Endothelial cell of coronary artery (primary cell): ENCODE results near the gene RDH12. TPM values are rescaled to one million over a fixed set of nuclear protein-coding genes. Genes with fewer than 3 reads are reported as not detected.

Experiments
- total RNA-seq: library from RNA; depleted of rRNA; stranded (reverse); fragments of >200 nt; gene quantifications from 2 replicates; pipeline ENCODE4 v1.2.3, GENCODE V29; 2014

The RDH12 gene
- not detected in 2 replicates for total RNA-seq

GRCh38 chr14:67701492-67701891 lies at the start of gene RDH12:
Gene RDH12, plus strand, starts transcription at chr14:67701886. Its CDS starts 20,757 bp downstream, at chr14:67722643.

GRCh38 chr14:67674480-67675218 lies 27.0 kb upstream of the RDH12 start, which contains the start of gene VTI1B:
Gene VTI1B, minus strand, starts transcription at chr14:67674632. Its CDS starts 143 bp downstream, at chr14:67674489.

DNA sequence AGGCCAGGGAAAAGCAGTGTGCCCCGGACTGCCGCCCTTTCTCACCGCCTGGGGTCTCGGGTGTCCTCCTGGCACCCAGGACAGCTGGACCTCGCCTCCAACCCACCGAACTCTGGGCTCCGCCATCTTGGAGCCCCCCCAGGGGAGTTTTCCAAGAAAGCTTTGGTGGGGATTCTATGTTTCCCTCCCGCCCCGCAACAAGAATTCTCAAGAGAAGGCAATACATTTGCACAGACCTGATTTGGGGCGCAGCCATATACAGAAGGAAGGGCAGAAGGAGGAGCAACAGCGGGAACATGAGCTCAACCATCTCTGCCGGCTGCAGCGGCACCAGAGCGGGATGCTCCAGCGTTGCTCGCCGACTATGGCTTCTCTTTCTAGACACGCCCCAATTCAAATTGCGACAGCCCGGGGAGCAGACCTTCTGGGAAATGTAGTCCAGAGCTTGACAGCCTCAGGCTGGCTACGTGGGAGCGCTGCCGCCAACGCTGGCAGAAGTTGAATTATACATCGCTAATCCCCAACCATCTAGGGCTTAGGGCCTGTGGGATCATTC lies 6.2 kb upstream of the RDH12 start, which contains the start of gene RDH11:
RDH11 (minus strand) TSS at position 371 of the 556 bp plus-strand sequence; CDS start at position 310, 61 bp downstream.

Other genes starting within 250 kb of the RDH12 start
- gene TMEM229B, start 213.2 kb upstream of the RDH12 start, total RNA-seq: under 0.01 and 0.19 TPM in 2 replicates
- 0.27 and 0.38 TPM in 2 replicates for gene PLEKHH1, start 168.6 kb upstream of the RDH12 start, total RNA-seq
- gene PIGH, start 101.6 kb upstream of the RDH12 start, total RNA-seq: 6.8 and 8.0 TPM in 2 replicates
- 15.1 and 22.9 TPM in 2 replicates for gene ARG2, start 82.0 kb upstream of the RDH12 start, total RNA-seq
- gene VTI1B, start 27.3 kb upstream of the RDH12 start, total RNA-seq: 51.8 and 75.7 TPM in 2 replicates
- 74.2 and 84.0 TPM in 2 replicates for gene RDH11, start 6.1 kb upstream of the RDH12 start, total RNA-seq
- 13.4 and 15.3 TPM in 2 replicates for gene ZFYVE26, start 114.7 kb downstream of the RDH12 start, total RNA-seq
- 11.4 and 12.8 TPM in 2 replicates for gene RAD51B, start 117.9 kb downstream of the RDH12 start, total RNA-seq